Uterus (tissue), 2 donors: ENCODE data around the gene NXN.

Experiments
- POLR2A ChIP-seq, 2 donors: fragments of 450-650 bp; IDR thresholded peaks; one replicate each; pipeline ENCODE4 v1.6.1; 2016; ENCODE audit warnings: antibody characterized with exemption in 2 of 2, mild to moderate bottlenecking in 1 of 2, moderate library complexity in 1 of 2
- TF ChIP-seq, protein P1 (sequence below), 4 experiments: fragments of 200-600 bp in 2 of 4; fragments of 450-650 bp in 2 of 4; sonication (generic) in 2 of 4; IDR thresholded peaks; one replicate each; pipeline ENCODE4 v1.5.1; 2016 to 2019; ENCODE audit warnings: antibody characterized with exemption in 4 of 4, mild to moderate bottlenecking in 2 of 4, moderate library complexity in 1 of 4

DNA sequence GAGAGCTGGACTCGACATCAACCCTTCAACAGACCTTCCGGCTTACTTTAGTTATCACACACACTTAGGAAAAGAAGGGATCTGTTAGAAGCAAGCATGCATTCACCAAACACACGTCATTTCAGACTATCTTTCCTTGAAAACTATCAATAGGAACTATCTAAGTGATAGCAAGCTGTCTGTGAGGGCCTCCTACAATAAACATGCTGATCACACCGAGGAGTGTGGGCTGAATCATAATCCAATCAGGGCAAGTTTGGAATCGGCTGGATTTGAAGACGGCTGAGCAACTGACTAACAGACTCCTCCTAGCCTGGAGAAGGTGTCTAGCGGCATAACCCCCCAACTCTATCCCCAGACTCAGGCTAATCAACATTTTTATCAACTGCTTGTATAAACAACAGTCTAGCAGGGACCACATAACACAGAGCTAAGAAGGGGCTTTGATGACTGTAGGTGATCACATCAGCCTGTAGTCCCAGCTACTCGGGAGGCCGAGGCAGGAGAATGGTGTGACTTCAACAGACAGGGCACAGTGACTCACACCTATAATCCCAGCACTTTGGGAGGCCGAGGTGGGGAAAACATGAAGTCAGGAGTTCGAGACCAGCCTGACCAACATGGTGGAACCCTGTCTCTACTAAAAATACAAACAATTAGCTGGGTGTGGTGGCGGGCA is 14.1 kb downstream of the NXN start:
- TF ChIP-seq, protein P1, sequence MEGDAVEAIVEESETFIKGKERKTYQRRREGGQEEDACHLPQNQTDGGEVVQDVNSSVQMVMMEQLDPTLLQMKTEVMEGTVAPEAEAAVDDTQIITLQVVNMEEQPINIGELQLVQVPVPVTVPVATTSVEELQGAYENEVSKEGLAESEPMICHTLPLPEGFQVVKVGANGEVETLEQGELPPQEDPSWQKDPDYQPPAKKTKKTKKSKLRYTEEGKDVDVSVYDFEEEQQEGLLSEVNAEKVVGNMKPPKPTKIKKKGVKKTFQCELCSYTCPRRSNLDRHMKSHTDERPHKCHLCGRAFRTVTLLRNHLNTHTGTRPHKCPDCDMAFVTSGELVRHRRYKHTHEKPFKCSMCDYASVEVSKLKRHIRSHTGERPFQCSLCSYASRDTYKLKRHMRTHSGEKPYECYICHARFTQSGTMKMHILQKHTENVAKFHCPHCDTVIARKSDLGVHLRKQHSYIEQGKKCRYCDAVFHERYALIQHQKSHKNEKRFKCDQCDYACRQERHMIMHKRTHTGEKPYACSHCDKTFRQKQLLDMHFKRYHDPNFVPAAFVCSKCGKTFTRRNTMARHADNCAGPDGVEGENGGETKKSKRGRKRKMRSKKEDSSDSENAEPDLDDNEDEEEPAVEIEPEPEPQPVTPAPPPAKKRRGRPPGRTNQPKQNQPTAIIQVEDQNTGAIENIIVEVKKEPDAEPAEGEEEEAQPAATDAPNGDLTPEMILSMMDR (IDR thresholded peaks at IDR 0.05) = no peak
- no peak for TF ChIP-seq POLR2A (IDR thresholded peaks at IDR 0.05)
